ENCODE results near the gene ADAM10.

ADAM10 gene

GRCh38 chr15:58755956-58756355, 6.4 kb upstream of the ADAM10 start:
- no peak for DNase-seq

- DNase-seq, result no peak
Measured at GRCh38 chr15:58755350-58755749, 5.8 kb upstream of the ADAM10 start.

- no peak for DNase-seq
Measured at GRCh38 chr15:58752716-58753115, 3.2 kb upstream of the ADAM10 start.

- DNase-seq, result peak; percentile 32 to 34
Measured at GRCh38 chr15:58748852-58749531, 515 bp downstream of the ADAM10 start.

- DNase-seq, result peak; percentile 11 to 16
Measured at GRCh38 chr15:58748040-58748851, 1.3 kb downstream of the ADAM10 start.

GRCh38 chr15:58746174-58746573, 3.3 kb downstream of the ADAM10 start:
- no peak for DNase-seq

GRCh38 chr15:58742819-58743502, 6.5 kb downstream of the ADAM10 start:
- DNase-seq, result no peak

GRCh38 chr15:58742022-58742813, 7.3 kb downstream of the ADAM10 start:
- no peak for DNase-seq

GRCh38 chr15:58741032-58741431, 8.5 kb downstream of the ADAM10 start:
- no peak for DNase-seq

GRCh38 chr15:58740436-58740835, 9.1 kb downstream of the ADAM10 start:
- DNase-seq, result no peak

- DNase-seq, result no peak
Measured at GRCh38 chr15:58738046-58738707, 11.3 kb downstream of the ADAM10 start.

GRCh38 chr15:58737298-58737697, 12.2 kb downstream of the ADAM10 start:
- DNase-seq, result no peak

GRCh38 chr15:58736018-58736643, 13.4 kb downstream of the ADAM10 start:
- no peak for DNase-seq

GRCh38 chr15:58734859-58735258, 14.6 kb downstream of the ADAM10 start:
- no peak for DNase-seq

- no peak for DNase-seq
Measured at GRCh38 chr15:58732625-58733363, 16.7 kb downstream of the ADAM10 start.

GRCh38 chr15:58731756-58732535, 17.6 kb downstream of the ADAM10 start:
- DNase-seq, result no peak

- DNase-seq, result no peak
Measured at GRCh38 chr15:58726867-58727266, 22.6 kb downstream of the ADAM10 start.

GRCh38 chr15:58724466-58724865, 25.0 kb downstream of the ADAM10 start:
- DNase-seq, result no peak

- no peak for DNase-seq
Measured at GRCh38 chr15:58717357-58717756, 32.1 kb downstream of the ADAM10 start.

- no peak for DNase-seq
Measured at GRCh38 chr15:58716027-58716426, 33.5 kb downstream of the ADAM10 start.
